GM12892 (cell line): Measurements from ENCODE around the gene ABCA8.

ENCODE experiments used
- POLR2AphosphoS5 ChIP-seq: IDR thresholded peaks from 2 replicates; pipeline ENCODE4 v1.6.1; 2011; ENCODE audit warnings: low read depth, low read length, control low read depth
- TAF1 ChIP-seq: IDR thresholded peaks from 2 replicates; pipeline ENCODE4 v1.6.1; 2011; ENCODE audit warnings: low read depth, mild to moderate bottlenecking, control low read depth, low read length, borderline replicate concordance

- TF ChIP-seq TAF1 (no peak), POLR2AphosphoS5 (no peak)
Measured at GRCh38 chr17:68831170-68831569, 124.0 kb downstream of the ABCA8 start.
